Right hindlimb (tissue), 1 donor: ENCODE measurements around the gene MCAT.

ENCODE experiments used
- DNase-seq: peaks from one replicate; pipeline ENCODE4 v3.0.0-alpha.2; 2018

MCAT gene

GRCh38 chr22:43171607-43172006, 28.4 kb upstream of the MCAT start:
- DNase-seq = no peak

GRCh38 chr22:43171019-43171491, 27.9 kb upstream of the MCAT start:
- no peak for DNase-seq

GRCh38 chr22:43170131-43170480, 26.9 kb upstream of the MCAT start:
- no peak for DNase-seq

- DNase-seq = no peak
These were observed 26.3 kb upstream of the MCAT start for GRCh38 chr22:43169310-43170130.

- DNase-seq = peak; percentile 41
These were observed 25.5 kb upstream of the MCAT start for GRCh38 chr22:43168471-43169309.

GRCh38 chr22:43167001-43167589, 23.9 kb upstream of the MCAT start:
- no peak for DNase-seq

GRCh38 chr22:43166132-43166930, 23.1 kb upstream of the MCAT start:
- no peak for DNase-seq

- no peak for DNase-seq
These were observed 21.4 kb upstream of the MCAT start for GRCh38 chr22:43164636-43165035.

- DNase-seq = no peak
These were observed 20.1 kb upstream of the MCAT start for GRCh38 chr22:43163241-43163795.

- no peak for DNase-seq
These were observed 19.4 kb upstream of the MCAT start for GRCh38 chr22:43162412-43163150.

- DNase-seq = no peak
These were observed 17.4 kb upstream of the MCAT start for GRCh38 chr22:43160497-43161126.

- no peak for DNase-seq
These were observed 16.4 kb upstream of the MCAT start for GRCh38 chr22:43159484-43160178.

- no peak for DNase-seq
These were observed 15.7 kb upstream of the MCAT start for GRCh38 chr22:43158778-43159483.

GRCh38 chr22:43157874-43158546, 14.8 kb upstream of the MCAT start:
- DNase-seq = no peak

GRCh38 chr22:43156413-43156812, 13.2 kb upstream of the MCAT start:
- DNase-seq = no peak

- no peak for DNase-seq
These were observed 12.6 kb upstream of the MCAT start for GRCh38 chr22:43155789-43156188.

- DNase-seq = no peak
These were observed 11.8 kb upstream of the MCAT start for GRCh38 chr22:43154887-43155536.

- no peak for DNase-seq
These were observed 10.7 kb upstream of the MCAT start for GRCh38 chr22:43153899-43154298.
